AG09309 (cell line): Measurements from ENCODE around the gene TUBB6.

Experiments
- DNase-seq: peaks from one replicate; pipeline ENCODE4 v3.0.0-alpha.2; 2010; ENCODE audit warnings: low read depth
- H3K4me3 ChIP-seq: 2 replicates; pipeline ENCODE4 v1.5.1; 2011; ENCODE audit warnings: mild to moderate bottlenecking, low read depth, low read length, moderate library complexity; ENCODE audit not compliant: control insufficient read depth
- CTCF ChIP-seq: IDR thresholded peaks from 2 replicates; pipeline ENCODE4 v1.5.1; 2011; ENCODE audit warnings: mild to moderate bottlenecking, low read depth, low read length, inconsistent platforms; ENCODE audit not compliant: insufficient read depth, control insufficient read depth; ENCODE audit errors: missing control alignments

TUBB6 gene

DNA sequence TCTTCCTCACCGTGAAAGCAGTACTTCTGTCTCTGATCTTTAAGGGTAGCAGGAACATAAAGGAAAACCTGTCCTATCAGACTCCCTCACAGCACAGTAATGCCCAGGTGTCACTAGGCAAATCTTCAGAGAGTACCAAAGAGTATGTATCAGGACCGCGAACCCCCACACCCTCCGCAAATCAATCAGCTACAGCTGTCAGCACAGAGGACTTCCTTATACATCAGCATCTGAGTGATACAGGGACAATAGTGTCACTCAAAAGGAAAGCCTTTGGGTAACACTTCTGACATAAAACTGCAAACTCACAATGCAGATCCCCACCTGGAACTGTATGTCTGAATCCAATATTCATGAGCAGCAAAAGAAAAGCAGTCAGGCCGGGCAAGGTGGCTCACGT lies 66.4 kb downstream of the TUBB6 start:
- DNase-seq, result no peak
- TF ChIP-seq CTCF, result no peak
- no peak overlapping the region for H3K4me3 ChIP-seq
